A549 (cell line): ENCODE results near the gene HEXB. TPM values are rescaled to one million over a fixed set of nuclear protein-coding genes. Genes with fewer than 3 reads are reported as not detected.

Experiments used
- ATAC-seq, 2 experiments: fragments of 200-7000 bp in 1 of 2; fragments of >200 bp in 1 of 2; cut with Nextera tagmentation in 1 of 2; cut with Tn5 transposase in 1 of 2; 3 replicates each; pipeline versions ENCODE4 v1.8.0 to v1.9.1; 2018 to 2020; ENCODE audit warnings: mild to moderate bottlenecking in 1 of 2, moderate library complexity in 1 of 2
- CTCF ChIA-PET: fragments of 300-600 bp; sonication (Branson Sonifier 250); formaldehyde crosslinking; extraction: SDS; loops from one replicate; lab custom pipeline; 2021; ENCODE audit warnings: antibody characterized with exemption, inconsistent platforms; lab: Yijun Ruan, JAX
- POLR2A ChIA-PET: fragments of 350-600 bp; formaldehyde crosslinking; extraction: SDS; loops from one replicate; lab custom pipeline; 2021; ENCODE audit warnings: antibody characterized with exemption, inconsistent platforms; lab: Yijun Ruan, JAX
- DNase-seq, 2 experiments: peaks; one replicate each; pipeline versions ENCODE4 v3.0.0 to v3.0.0-alpha.2; 2011 to 2016; ENCODE audit warnings: low read depth in 1 of 2, low spot score in 1 of 2
- FAIRE-seq: peaks from 2 replicates; lab custom pipeline; 2011; peaks lifted over from hg19 to GRCh38; lab: Jason Lieb, UNC
- H3K27ac ChIP-seq, 2 experiments: fragments of >200 bp; sonication (Bioruptor Twin); formaldehyde crosslinking; 3 replicates each; pipeline ENCODE4 v1.5.1; 2016 to 2017
- H3K4me1 ChIP-seq: fragments of >200 bp; sonication (Bioruptor Twin); formaldehyde crosslinking; 3 replicates; pipeline ENCODE4 v1.6.1; 2016
- H3K4me2 ChIP-seq: fragments of >200 bp; sonication (Bioruptor Twin); formaldehyde crosslinking; 3 replicates; pipeline ENCODE4 v1.6.1; 2016
- H3K4me3 ChIP-seq: fragments of >200 bp; sonication (Bioruptor Twin); formaldehyde crosslinking; 3 replicates; pipeline ENCODE4 v1.5.1; 2016
- H3K9me3 ChIP-seq: fragments of >200 bp; sonication (Bioruptor Twin); formaldehyde crosslinking; 3 replicates; pipeline ENCODE4 v1.6.1; 2016
- ATOH8 ChIP-seq: fragments of 250-450 bp; sonication (Bioruptor Pico); IDR thresholded peaks from 2 replicates; pipeline ENCODE4 v1.5.0; 2020; ENCODE audit warnings: low read depth, mild to moderate bottlenecking, moderate library complexity
- BCL3 ChIP-seq: fragments of >200 bp; sonication (Bioruptor Twin); formaldehyde crosslinking; IDR thresholded peaks from 3 replicates; pipeline ENCODE4 v1.6.1; 2016
- CBX8 ChIP-seq: fragments of 200-600 bp; sonication (generic); IDR thresholded peaks from 2 replicates; pipeline ENCODE4 v1.6.1; 2016
- CHD2 ChIP-seq: fragments of 150-350 bp; IDR thresholded peaks from 2 replicates; pipeline ENCODE4 v1.6.1; 2014; ENCODE audit warnings: low read length; ENCODE audit not compliant: partially characterized antibody
- CTCF ChIP-seq: fragments of >200 bp; sonication (Bioruptor Twin); formaldehyde crosslinking; IDR thresholded peaks from 3 replicates; pipeline ENCODE4 v1.5.1; 2016
- E2F6 ChIP-seq: IDR thresholded peaks from 2 replicates; pipeline ENCODE4 v1.6.1; 2012; ENCODE audit warnings: low read depth, borderline replicate concordance
- EP300 ChIP-seq, 2 experiments: fragments of >200 bp; sonication (Bioruptor Twin); formaldehyde crosslinking; IDR thresholded peaks; 2 replicates in 1 of 2; 3 replicates in 1 of 2; pipeline ENCODE4 v1.6.1; 2016 to 2017
- ESRRA ChIP-seq: fragments of 150-350 bp; IDR thresholded peaks from 2 replicates; pipeline ENCODE4 v1.6.1; 2014; ENCODE audit warnings: mild to moderate bottlenecking, low read length, borderline replicate concordance
- FOSB ChIP-seq: fragments of 250-450 bp; sonication (Bioruptor Pico); IDR thresholded peaks from 2 replicates; pipeline ENCODE4 v1.5.0; 2020; ENCODE audit warnings: mild to moderate bottlenecking, moderate library complexity
- FOSL2 ChIP-seq, 2 experiments: fragments of 450-650 bp in 1 of 2; fragments of >200 bp in 1 of 2; sonication (Bioruptor Twin) in 1 of 2; formaldehyde crosslinking; IDR thresholded peaks; 2 replicates each; pipeline versions ENCODE4 v1.5.0 to v1.6.1; 2016 to 2020; ENCODE audit warnings: mild to moderate bottlenecking in 1 of 2, moderate library complexity in 1 of 2
- HMGXB4 ChIP-seq: fragments of 250-450 bp; sonication (Bioruptor Pico); IDR thresholded peaks from 2 replicates; pipeline ENCODE4 v1.5.0; 2021; ENCODE audit warnings: mild to moderate bottlenecking, moderate library complexity, borderline replicate concordance
- JUN ChIP-seq, 2 experiments: fragments of >200 bp; sonication (Bioruptor Twin); formaldehyde crosslinking; IDR thresholded peaks; 2 replicates in 1 of 2; 3 replicates in 1 of 2; pipeline ENCODE4 v1.6.1; 2016 to 2017
- KDM5A ChIP-seq: fragments of 200-600 bp; sonication (generic); IDR thresholded peaks from 2 replicates; pipeline ENCODE4 v1.6.1; 2016; ENCODE audit warnings: antibody characterized with exemption, mild to moderate bottlenecking
- MAFK ChIP-seq: fragments of 450-650 bp; IDR thresholded peaks from 2 replicates; pipeline ENCODE4 v1.6.1; 2014; ENCODE audit not compliant: partially characterized antibody
- MAZ ChIP-seq: fragments of 150-350 bp; IDR thresholded peaks from 2 replicates; pipeline ENCODE4 v1.6.1; 2014; ENCODE audit warnings: antibody characterized with exemption, low read depth, low read length, borderline replicate concordance
- NFE2L2 ChIP-seq: fragments of 150-350 bp; conservative IDR thresholded peaks from 2 replicates; pipeline ENCODE4 v1.6.1; 2014; ENCODE audit warnings: low read length
- NR3C1 ChIP-seq: fragments of >200 bp; sonication (Bioruptor Twin); formaldehyde crosslinking; IDR thresholded peaks from 3 replicates; pipeline ENCODE4 v1.6.1; 2017
- POLR2AphosphoS2 ChIP-seq: conservative IDR thresholded peaks from 2 replicates; pipeline ENCODE4 v1.6.1; 2012; ENCODE audit warnings: low read length, improper control_type of control experiment, inconsistent platforms
- RAD21 ChIP-seq, 2 experiments: fragments of >200 bp in 1 of 2; sonication (Bioruptor Twin) in 1 of 2; formaldehyde crosslinking in 1 of 2; IDR thresholded peaks in 1 of 2; conservative IDR thresholded peaks in 1 of 2; 2 replicates in 1 of 2; 3 replicates in 1 of 2; pipeline ENCODE4 v1.6.1; 2012 to 2018; ENCODE audit warnings: inconsistent platforms in 1 of 2
- RFX5 ChIP-seq: fragments of 450-650 bp; IDR thresholded peaks from 2 replicates; pipeline ENCODE4 v1.7.1; 2014; ENCODE audit warnings: antibody characterized with exemption, mild to moderate bottlenecking, moderate library complexity
- RNF2 ChIP-seq: fragments of 200-600 bp; sonication (generic); IDR thresholded peaks from 2 replicates; pipeline ENCODE4 v1.6.1; 2016; ENCODE audit warnings: low read depth, mild to moderate bottlenecking, antibody characterized with exemption, moderate library complexity, borderline replicate concordance
- ZFP36 ChIP-seq: fragments of 450-650 bp; IDR thresholded peaks from 2 replicates; pipeline ENCODE4 v1.6.1; 2014; ENCODE audit warnings: borderline replicate concordance; ENCODE audit not compliant: partially characterized antibody
- WGBS: methylation state at CpG from one replicate; pipeline ENCODE4 v1.1.6; 2017; ENCODE audit errors: missing lambda C conversion rate; 5-methylcytosine and 5-hydroxymethylcytosine counted together
- polyA plus RNA-seq, 4 experiments: library from polyadenylated mRNA; depleted of rRNA in 3 of 4; stranded (reverse); fragments of >200 nt; fragmentation: RNase III in 1 of 4; extraction: RNeasy Plus Mini Kit Qiagen cat#74134 plus additional on column Dnase treatment in 1 of 4; gene quantifications; 2 replicates in 3 of 4; 3 replicates in 1 of 4; pipeline ENCODE4 v1.2.3, GENCODE V29; 2011 to 2017

The HEXB gene
- polyA plus RNA-seq, 2 of the 4 experiments (the other 2 are of a cell fraction), result 83.5 to 153 TPM

- no peak for TF ChIP-seq JUN (IDR thresholded peaks at IDR 0.05)
- no peak for TF ChIP-seq MAZ
- no peak for TF ChIP-seq FOSL2 (IDR thresholded peaks at IDR 0.05)
- 0 out of 2 replicates have a peak, but pooled peaks have one; percentile 13 for TF ChIP-seq FOSL2 (CRISPR knock-in tag; IDR thresholded peaks at IDR 0.05)
- no peak for TF ChIP-seq RFX5
- no peak for TF ChIP-seq NFE2L2
- TF ChIP-seq ZFP36, result no peak
- TF ChIP-seq, all 56 proteins: peak for 1
- Histone ChIP-seq H3K4me3 (peak overlapping the region; percentile 90), H3K4me1 (peaks cover 46% of the 10 kb centered on the region), H3K4me2 (peak overlapping the region; percentile 91), H3K27ac (peak overlapping the region; percentile 92 to 94), H3K9me3 (no peaks in the 10 kb centered on the region)
- FAIRE-seq (no peak), DNase-seq (no peak), ATAC-seq (no peak)
- ChIA-PET POLR2A (interaction anchor here (1.0 to 2.7 kb wide), 5 partner anchors 8 to 1140 kb away, joined by 3 to 47 read pairs (median 4); no protein-coding TSS in a partner anchor), CTCF (interaction anchor here (0.6 to 11.3 kb wide), 14 partner anchors 13 to 736 kb away, joined by 3 to 141 read pairs (median 5); no protein-coding TSS in a partner anchor)
- WGBS, result 8% methylated on average over 10 of the region's 10 CpGs
Measured at GRCh38 chr5:74638970-74639806, 45.8 kb upstream of the HEXB start.

GRCh38 chr5:74639807-74640449 is 45.1 kb upstream of the HEXB start:
- Histone ChIP-seq H3K4me2 (peak overlapping the region; percentile 91), H3K9me3 (no peaks in the 10 kb centered on the region), H3K4me3 (peak overlapping the region; percentile 90), H3K4me1 (peaks cover 40% of the 10 kb centered on the region), H3K27ac (peak overlapping the region; percentile 92 to 94)
- ChIA-PET CTCF (interaction anchor here (0.5 to 11.3 kb wide), 40 partner anchors 7 to 748 kb away, joined by 3 to 141 read pairs (median 4); no protein-coding TSS in a partner anchor), POLR2A (interaction anchor here (0.5 to 2.7 kb wide), 23 partner anchors 9 to 1141 kb away, joined by 3 to 47 read pairs (median 3); no protein-coding TSS in a partner anchor)
- DNase-seq, result peak in 1 of 2 experiments; percentile 44
- no peak for FAIRE-seq
- under 1% methylated on average over 15 of the region's 57 CpGs for WGBS
- TF ChIP-seq POLR2AphosphoS2, result no peak
- no peak for TF ChIP-seq HMGXB4 (CRISPR knock-in tag)
- no peak for TF ChIP-seq BCL3
- no peak for TF ChIP-seq ATOH8 (CRISPR knock-in tag)
- no peak for TF ChIP-seq CBX8
- no peak for TF ChIP-seq EP300 (IDR thresholded peaks at IDR 0.05)
- TF ChIP-seq CHD2, result no peak
- TF ChIP-seq E2F6, result no peak
- TF ChIP-seq RAD21 (conservative IDR thresholded peaks at IDR 0.05 in 1 of 2, IDR thresholded peaks at IDR 0.05 in 1 of 2), result 0 out of 5 replicates have a peak, but pooled peaks of 1 of the 2 experiments have one; percentile 15
- no peak for TF ChIP-seq MAFK
- TF ChIP-seq RNF2, result 0 out of 2 replicates have a peak, but pooled peaks have one; percentile 44
- TF ChIP-seq ESRRA, result no peak
- TF ChIP-seq CTCF, result no peak
- TF ChIP-seq KDM5A, result no peak
- TF ChIP-seq NR3C1, result no peak
- TF ChIP-seq FOSB (CRISPR knock-in tag), result no peak
- ATAC-seq, result peak; percentile 49 to 65
